GM19035 (cell line): ENCODE results near the gene UQCRH.
"Not testable (repeated sequence)": the region's sequence is repeated elsewhere in the genome, so short reads cannot be mapped to it uniquely, and the experiment has no call there.

Experiments used
- ATAC-seq: cut with Tn5 transposase; IDR thresholded peaks from one replicate; pipeline ENCODE4 v1.9.1; 2021; ENCODE audit not compliant: unreplicated experiment

The UQCRH gene

GRCh38 chr1:46298387-46298786, 5.1 kb upstream of the UQCRH start:
- no peak for ATAC-seq

- no peak for ATAC-seq
Observed at GRCh38 chr1:46300673-46301405, 2.7 kb upstream of the UQCRH start.

- no peak for ATAC-seq
Observed at GRCh38 chr1:46301406-46301807, 2.1 kb upstream of the UQCRH start.

GRCh38 chr1:46301808-46302640, 1.5 kb upstream of the UQCRH start:
- ATAC-seq: peak; percentile 29

- peak; percentile 11 for ATAC-seq
Observed at GRCh38 chr1:46302641-46303037, 859 bp upstream of the UQCRH start.

- no peak for ATAC-seq
Observed at GRCh38 chr1:46303872-46304326, 401 bp downstream of the UQCRH start.

GRCh38 chr1:46306159-46306530, 2.6 kb downstream of the UQCRH start:
- no peak for ATAC-seq

GRCh38 chr1:46309401-46310159, 6.1 kb downstream of the UQCRH start:
- ATAC-seq: no peak

GRCh38 chr1:46310321-46310720, 6.8 kb downstream of the UQCRH start:
- ATAC-seq: no peak

GRCh38 chr1:46315669-46316403, 12.3 kb downstream of the UQCRH start:
- no peak for ATAC-seq

- ATAC-seq: no peak
Observed at GRCh38 chr1:46317323-46317722, 13.8 kb downstream of the UQCRH start.

GRCh38 chr1:46319301-46319700, 15.8 kb downstream of the UQCRH start:
- ATAC-seq: not testable (repeated sequence)

GRCh38 chr1:46319960-46320914, 16.7 kb downstream of the UQCRH start:
- ATAC-seq: not testable (repeated sequence)

GRCh38 chr1:46322191-46322590, 18.7 kb downstream of the UQCRH start:
- not testable (repeated sequence) for ATAC-seq

- not testable (repeated sequence) for ATAC-seq
Observed at GRCh38 chr1:46325285-46326076, 22.0 kb downstream of the UQCRH start.

GRCh38 chr1:46328182-46328581, 24.7 kb downstream of the UQCRH start:
- not testable (repeated sequence) for ATAC-seq

GRCh38 chr1:46329807-46330206, 26.3 kb downstream of the UQCRH start:
- not testable (repeated sequence) for ATAC-seq

- ATAC-seq: not testable (repeated sequence)
Observed at GRCh38 chr1:46330381-46330780, 26.9 kb downstream of the UQCRH start.
